ENCODE measurements around the gene ACSF3.

GRCh38 chr16:89175280-89176146 lies 81.9 kb downstream of the ACSF3 start:
- no peak for TF ChIP-seq CTCF (IDR thresholded peaks at IDR 0.05; ENCODE audit: low read depth, low read length)
- no peak for TF ChIP-seq POLR2A (IDR thresholded peaks at IDR 0.05; ENCODE audit: extremely low read depth, insufficient read length)
- no peak for TF ChIP-seq MYC (IDR thresholded peaks at IDR 0.05; ENCODE audit: low read depth, low read length)
- no peak for TF ChIP-seq MAX (IDR thresholded peaks at IDR 0.05; ENCODE audit: low read depth, low read length)
